T-helper 22 cell (primary cell): ENCODE data around the gene FUZ.
"Not testable (repeated sequence)": the region's sequence is repeated elsewhere in the genome, so short reads cannot be mapped to it uniquely, and the experiment has no call there.

ENCODE experiments used
- DNase-seq: peaks from one replicate; pipeline ENCODE4 v3.0.0-alpha.2; 2020; ENCODE audit warnings: low read depth

FUZ gene

DNA sequence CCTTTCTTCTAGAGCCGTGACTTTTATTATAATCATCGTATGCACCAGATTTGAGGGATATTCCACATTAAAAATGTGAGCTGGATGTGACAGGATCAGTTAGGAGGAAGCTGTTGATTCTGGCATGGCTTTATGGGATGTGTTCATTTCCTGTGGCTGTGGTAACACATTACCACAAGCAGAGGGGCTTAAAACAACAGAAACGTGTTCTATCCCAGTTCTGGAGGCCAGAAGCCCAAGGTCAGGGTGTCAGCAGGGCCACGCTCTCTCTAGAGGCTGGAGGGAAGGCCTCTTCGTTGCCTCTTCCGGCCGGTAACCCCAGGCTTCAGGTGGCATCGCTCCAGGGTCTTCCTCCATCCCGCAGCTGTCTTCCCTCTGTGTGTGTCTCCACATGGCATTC, 19.5 kb upstream of the FUZ start:
- no peak for DNase-seq

DNA sequence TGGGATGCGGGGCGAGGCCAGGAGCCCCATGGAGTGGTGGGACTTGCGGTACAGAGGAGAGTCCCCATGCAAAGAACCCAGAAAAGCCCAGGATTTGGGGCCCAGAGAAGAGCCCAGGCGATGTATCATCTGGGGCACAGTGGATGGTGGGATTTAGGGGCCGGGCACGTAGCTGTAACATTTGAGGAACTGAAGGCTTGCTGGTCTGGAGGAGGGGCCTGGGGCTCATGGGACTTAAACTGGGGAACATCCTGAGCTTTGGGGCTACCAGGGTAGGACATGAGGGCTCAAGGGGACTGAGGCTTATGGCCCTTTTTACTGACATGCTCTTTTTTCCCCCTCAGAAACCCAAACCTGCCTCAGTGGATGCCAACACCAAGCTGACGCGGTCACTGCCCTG, 18.5 kb upstream of the FUZ start:
- DNase-seq = no peak

DNA sequence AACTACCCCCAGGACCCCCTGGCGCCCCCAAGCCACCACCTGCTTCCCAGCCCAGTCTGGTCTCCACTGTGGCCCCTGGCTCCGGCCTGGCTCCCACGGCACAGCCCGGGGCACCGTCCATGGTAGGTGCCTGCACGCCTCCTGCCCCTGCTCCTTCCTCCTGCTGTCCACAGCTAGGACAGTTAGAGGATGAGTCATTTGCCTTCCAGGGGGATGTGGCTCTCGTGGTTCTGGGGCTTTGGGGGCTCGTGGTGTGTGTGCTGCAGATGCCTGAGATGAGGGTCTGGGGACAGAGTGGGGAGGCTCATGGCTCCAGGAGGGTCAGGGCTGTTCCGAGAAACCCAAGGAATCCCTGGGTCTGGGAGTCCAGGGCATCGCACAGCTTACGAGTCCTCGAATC, 17.7 kb upstream of the FUZ start:
- DNase-seq = no peak

DNA sequence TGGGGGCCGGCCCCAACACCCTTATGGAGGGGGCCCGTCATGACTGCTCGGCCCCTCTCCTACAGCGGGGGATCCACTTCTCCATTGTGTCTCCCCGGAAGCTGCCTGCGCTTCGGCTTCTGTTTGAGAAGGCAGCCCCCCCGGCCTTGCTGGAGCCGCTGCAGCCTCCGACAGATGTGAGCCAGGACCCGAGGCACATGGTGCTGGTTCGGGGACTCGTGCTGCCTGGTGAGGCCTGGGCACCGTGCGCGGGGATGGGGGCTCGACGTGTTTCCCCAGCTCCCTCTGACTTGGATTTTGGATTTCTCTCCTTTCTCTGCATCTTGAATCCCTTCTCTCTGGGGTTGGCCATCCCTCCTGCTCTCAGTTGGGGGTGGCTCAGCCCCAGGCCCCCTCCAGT, 16.6 kb upstream of the FUZ start:
- no peak for DNase-seq

DNA sequence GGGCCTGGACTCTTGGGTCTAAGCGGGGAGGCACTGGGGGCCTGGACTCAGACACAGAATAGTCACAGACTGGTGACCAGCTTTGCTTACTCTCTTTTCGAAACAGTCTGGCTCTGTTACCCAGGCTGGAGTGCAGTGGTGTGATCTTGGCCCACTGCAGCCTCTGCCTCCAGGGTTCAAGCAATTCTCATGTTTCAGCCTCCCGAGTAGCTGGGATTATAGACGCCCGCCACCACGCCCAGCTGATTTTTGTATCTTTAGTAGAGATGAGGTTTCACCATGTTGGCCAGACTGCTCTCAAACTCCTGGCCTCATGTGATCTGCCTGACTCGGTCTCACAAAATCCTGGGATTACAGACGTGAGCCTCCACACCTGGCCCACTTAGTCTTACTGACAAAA, 16.1 kb upstream of the FUZ start:
- DNase-seq = no peak

DNA sequence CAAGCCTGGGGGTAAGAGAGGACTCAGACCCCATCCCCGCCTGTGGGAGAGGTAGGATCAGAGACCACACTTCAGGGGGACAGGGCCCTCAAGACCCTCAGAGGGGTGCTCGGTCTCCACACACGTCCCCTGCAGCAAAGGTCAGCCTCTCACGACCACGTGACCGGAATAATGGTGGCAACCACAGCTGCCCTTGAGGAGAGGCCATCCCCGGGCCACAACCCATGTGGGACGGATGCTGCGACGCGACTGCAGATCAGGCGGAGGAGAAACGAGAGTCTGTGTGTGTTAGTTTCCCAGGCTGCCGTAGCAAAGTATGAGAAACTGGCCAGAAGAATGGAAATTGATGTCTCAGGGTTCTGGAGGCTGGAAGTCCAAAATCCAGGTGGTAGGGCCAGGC, 13.9 kb upstream of the FUZ start:
- no peak for DNase-seq

DNA sequence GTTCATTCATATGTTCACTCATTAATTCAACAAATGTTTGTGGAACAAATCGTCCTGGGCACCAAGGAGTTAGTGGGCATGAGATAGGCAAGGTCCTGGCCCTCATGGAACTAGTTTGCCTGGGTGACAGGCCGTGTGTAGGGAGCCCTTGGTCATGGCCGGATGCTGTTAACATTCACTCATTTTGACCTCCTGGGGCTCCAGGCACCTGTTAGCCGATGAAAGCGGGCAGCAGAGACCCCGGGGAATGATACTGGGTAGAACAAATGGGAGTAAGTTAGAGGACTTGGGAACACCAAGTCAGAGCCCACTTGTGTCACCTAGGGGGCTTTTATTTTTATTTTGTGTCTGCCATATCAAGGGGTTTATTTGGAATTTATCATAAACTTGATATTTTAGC, 11.6 kb upstream of the FUZ start:
- DNase-seq = no peak

DNA sequence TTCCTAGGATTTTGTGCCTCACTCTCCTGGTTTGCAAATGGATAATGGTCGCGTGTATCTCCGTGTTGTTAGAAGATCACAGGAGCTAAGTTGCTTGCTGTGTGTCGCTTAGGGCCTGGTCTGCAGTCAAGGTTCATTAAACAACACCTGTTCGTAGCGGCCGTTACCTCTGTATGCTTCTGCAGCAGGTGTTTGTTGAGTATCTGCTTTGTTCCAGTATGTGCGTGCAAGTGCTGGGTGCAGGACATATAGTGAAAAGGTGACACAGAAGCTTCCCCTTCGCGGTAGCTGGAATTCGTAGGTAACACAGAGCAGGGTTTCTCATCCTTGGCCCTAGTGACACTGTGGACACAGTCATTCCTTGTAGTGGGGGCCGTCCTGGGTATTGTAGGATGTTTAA, 10.4 kb upstream of the FUZ start:
- DNase-seq = no peak

DNA sequence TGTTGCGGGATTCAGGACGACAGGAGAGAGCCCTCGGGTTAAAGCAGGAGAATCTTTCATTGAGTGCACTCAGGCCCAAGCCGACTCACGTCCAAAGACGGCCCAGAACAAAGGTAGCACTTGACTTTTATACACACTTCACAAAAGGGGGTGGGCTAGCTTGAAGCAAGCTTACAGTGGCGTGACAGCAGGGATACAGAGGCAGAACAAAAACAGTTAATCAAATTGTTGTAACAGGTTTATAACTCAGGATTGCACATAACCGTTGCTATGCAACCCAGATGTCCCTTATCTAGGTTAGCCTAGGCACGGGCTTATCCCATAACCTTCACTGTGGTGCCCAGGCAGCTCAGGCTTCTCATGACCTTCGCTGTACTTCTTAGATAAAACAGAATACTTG, 7.0 kb upstream of the FUZ start:
- no peak for DNase-seq

DNA sequence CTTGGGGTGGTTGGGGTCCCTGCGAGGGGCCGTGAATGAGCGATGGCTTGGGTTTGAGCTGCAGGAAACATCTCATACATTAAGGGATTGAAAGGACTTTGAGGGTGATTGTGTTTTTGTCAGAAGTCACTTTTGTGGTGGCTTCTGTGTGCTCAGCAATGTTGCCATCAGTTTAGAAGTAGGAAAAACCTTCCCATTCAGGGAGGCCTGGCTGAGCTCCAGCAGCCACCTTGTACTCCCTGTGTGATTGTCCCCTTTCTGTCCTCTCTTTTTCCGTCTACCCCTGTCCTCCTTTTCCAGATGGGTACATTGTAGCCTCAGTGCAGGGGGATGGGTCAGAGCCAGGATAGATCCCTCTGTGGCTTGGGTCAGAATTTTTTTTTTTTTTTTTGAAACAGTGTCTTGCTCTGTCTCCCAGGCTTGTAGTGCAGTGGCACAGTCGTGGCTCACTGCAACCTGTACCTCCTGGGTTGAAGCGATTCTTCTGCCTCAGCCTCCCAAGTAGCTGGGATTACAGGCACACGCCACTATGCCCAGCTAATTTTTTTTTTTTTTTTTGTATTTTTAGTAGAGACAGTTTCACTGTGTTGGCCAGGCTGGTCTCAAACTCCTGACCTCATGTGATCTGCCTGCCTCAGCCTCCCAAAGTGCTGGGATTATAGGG, 6.5 kb upstream of the FUZ start:
- not testable (repeated sequence) for DNase-seq

DNA sequence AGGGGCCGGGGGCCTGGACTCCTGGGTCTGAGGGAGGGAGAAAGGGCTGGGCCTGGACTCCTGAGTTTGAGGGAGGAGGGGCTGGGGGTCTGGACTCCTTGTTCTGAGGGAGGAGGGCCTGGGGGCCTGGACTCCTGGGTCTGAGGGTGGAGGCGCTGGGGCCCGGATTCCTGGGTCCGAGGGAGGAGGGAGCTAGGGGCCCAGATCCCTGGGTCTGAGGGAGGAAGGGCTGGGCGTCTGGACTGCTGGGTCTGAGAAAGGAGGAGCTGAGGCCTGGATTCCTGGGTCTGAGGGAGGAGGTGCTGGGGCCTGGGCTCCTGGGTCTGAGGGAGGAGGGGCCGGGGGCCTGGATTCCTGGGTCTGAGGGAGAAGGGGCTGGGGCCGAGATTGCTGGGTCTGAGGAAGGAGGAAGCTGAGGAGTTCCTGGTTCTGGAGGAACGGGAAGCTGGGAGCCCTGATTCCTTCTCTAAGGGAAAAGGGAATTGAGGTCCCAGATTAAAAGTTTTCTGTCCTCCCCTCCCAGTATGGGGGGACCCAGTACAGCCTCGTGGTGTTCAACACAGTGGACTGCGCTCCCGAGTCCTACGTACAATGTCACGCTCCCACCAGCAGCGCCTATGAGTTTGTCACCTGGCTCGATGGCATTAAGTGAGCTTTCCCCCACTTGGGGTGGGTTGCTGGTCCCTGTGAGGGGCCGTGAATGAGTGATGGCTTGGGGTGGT, 5.7 kb upstream of the FUZ start:
- no peak for DNase-seq

DNA sequence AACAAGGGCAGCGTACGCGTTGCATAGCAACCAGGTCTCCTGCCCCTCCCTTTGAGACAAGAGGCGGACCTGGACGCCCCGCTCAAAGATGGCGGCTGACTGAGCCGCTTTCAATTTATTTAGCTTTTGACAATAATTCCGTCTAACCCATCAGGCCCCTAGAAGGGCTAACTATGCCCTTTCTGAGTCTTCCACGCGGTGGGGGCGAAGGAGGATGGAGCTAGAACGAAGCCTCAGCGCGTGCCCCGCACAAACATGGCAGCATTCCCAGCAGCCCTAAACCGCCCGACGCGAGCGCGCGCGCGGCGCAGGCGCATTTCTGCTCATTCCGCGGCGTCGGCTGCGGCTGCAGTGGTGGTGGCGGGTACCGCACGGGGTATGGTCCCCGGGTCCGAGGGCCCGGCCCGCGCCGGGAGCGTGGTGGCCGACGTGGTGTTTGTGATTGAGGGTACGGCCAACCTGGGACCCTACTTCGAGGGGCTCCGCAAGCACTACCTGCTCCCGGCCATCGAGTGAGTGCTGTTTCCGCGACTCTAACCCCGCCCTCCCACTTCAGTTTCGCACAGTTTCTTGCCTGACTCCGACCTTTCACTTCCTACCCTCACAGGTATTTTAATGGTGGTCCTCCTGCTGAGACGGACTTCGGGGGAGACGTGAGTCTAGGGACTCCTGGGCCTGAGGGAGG, 5.0 kb upstream of the FUZ start, which contains the start of gene MED25:
Gene MED25 (plus strand): TSS at position 326 of the 685 bp plus-strand sequence. CDS start 53 bp downstream, at position 379.
- peak; percentile 78 for DNase-seq

DNA sequence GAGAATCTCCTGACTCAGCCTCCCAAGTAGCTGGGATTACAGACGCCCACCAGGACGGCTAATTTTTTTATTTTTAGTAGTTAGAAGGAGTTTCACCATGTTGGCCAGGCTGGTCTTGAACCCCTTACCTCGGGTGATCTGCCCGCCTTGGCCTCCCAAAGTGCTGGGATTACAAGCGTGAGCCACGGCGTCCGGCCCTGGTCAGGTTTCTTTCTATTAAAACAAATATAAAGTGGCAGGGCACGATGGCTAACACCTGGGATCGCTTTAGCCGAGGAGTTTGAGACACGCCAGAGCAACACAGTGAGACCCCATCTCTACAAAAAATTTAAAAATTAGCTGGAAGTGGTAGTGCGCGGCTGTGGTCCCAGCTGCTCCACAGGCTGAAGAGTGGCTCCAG, 3.5 kb upstream of the FUZ start:
- DNase-seq = no peak

DNA sequence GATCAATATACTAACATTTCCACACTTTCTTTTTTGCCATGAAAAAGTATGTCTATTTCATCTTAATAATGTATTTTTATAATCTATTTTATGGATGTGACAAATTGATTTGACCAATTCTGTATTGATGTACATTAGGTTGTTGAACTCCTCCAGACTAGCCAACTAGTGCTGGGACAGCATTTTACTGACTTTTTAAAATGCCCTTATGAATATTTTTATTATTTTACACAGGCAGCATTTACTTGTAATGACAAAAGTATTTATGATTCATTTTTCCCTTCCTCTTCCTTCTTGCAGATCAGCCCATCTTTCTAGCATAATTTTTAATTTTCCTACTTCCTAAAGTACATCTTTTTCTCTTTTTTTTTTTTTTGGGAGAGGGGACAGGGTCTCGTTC, 918 bp upstream of the FUZ start:
- no peak for DNase-seq

DNA sequence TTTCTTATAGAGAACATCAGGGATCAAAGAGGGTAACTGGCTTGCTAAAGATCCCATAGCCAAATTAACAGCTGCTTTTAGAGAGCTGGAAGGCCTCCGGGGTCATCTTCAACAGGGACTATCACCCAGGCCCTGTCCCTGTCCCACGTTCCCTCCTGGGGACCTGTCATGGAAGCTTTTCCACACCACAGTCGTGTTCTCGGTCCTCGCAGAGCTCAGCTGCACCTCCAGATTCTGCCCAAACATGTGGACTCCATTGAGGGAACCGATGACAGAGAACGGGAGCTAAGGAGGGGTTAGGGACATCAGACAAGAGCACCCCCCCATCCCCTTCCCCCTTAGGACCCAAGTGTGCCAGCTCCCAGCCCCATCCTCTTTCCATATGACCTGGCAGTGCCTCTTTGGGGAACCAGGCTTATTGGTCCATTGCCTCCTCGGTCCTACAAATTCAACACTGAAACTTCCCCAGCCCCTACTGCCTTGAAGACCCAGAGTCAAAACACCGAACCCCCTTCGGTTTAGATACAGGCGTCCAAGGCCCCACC, 568 bp downstream of the FUZ start:
- no peak for DNase-seq

DNA sequence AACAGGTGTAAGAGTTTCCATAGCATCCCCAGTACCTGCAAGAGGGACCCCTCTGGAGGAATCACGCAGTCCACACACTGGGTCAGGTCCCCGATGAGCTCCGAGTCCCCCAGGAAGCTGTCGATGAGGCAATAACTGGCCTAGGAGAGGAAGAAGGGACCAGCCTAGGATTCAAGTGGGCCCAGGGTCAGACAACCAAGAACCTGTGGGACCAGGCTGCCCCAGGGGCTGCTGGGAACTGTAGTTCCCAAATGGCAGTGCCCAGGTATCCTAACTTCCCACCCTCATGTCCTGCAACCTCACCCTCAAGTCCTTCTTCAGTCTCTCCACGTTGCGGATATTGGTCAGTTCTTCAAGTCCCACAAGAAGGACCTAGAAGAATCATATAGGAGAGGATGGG, 1.8 kb downstream of the FUZ start:
- DNase-seq = no peak

DNA sequence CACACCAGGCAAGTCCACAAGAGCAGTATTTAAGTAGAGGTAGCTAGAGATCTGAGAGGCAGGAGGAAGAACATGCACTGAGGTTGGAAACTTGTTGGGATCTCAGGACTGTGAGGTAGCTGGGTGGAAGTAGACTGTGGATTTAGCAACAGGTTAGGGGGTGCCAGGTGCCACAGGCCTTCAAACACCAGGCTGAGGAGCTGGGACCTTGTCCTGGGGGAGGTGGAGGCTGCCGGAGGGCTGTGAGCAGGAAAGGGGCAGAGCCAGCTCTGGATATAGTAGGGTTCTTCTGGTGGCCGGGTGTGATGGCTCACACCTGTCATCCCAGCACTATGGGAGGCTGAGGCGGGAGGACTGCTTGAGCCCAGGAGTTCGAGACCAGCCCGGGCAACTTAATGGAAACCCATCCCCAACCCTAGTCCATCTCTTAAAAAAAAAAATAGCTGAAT, 3.1 kb downstream of the FUZ start:
- no peak for DNase-seq

DNA sequence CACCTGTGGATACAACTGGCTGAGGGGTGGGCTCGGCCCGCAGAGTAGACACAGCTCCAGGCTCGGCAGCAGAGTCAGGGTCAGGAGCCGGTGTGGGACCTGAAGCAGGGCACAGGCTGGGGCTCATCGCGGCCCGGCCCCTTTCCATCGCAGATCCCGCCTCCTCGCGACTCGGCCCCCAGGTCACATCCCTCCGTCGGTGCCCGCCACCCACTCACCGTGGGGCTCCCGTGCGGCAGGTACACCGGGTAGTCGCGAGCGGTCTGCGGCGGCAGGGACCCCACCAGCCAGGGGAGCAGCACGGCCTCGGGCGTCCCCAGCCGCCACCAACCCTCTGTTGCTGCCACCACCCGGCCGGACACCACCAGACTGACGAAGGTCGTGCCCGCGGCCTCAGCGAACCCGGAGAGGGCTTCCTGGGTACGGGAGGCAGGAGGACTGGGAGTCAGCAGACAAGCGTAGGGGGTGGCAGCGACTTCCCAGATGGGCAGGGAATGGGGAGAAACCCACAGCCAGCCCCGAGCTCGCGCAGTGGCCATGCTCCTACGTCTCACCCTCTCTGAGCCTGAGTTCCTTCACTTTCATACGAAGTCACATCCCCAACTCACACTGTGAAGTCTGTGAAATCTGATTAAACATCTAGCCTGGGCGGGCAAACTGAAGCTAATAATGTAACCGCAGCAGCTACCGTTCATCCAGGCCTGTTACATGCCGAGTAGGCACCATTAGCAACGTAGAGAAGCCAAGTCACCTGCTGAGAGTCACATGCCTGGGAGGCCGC, 3.7 kb downstream of the FUZ start:
- DNase-seq = peak; percentile 40

DNA sequence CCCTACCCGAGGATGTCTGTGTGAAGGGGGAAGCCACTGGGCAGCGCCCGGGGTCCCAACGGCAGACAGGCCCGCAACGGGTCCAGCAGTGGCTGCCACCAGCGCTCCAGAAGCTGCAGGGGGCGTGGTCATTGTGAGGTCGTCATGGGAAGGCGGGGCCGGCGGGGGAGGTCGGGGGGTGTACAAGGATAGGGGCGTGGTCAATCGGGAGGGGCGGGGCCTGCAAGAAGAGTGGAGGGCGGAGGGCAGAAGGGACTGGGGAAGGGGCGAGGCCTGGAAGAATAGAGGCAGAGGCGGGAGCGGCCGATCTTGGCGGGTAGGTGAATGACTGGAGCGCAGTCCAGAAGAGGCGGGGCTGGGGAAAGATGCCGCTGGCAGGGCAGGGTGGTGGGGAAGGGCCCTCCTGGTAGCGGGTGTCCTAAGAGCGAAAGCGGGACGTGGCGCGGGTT, 4.4 kb downstream of the FUZ start:
- peak; percentile 83 for DNase-seq

DNA sequence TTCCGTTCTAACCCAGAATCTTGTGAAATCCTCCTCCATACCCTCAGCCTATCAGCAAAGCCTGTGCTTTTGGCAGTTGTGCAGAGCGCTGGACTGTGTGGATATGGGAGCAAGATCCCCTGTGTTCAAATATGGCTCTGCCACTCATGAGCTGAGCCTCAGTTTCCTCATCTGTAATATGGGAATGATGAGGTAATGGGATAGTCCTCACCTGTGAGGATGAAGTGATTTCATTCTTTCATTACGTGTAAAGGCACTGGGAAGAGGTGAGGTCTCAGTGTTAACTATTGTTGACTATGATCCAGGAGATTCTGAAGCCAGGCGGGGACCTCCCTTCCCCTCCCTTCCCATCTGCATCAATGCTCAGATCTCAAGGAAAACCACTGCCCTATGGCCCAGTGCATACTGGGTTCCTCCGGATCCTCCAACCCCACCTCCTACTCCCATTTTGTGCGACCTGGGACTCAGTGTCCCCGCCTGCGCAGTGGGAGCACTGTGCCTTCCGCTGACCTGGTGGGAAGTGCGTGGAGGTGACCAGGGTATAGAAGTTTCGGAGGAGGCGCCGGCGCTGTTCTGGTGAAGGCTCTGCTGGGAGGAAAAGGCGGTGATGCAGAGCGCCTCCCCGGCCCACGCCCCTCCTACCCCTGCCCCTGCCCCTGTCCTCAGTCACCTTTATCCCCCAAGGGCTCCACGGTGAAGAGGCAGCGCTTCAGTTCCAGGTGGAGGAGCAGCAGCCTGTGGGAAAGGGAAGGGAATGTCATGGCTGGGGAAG, 5.0 kb downstream of the FUZ start:
- DNase-seq = no peak
